GM12873 (cell line): ENCODE data around the gene ELOVL2.

ENCODE experiments used
- TF ChIP-seq, protein P1 (sequence below): IDR thresholded peaks from 2 replicates; pipeline ENCODE4 v1.5.1; 2012; ENCODE audit warnings: low read depth, mild to moderate bottlenecking, moderate library complexity, low read length, control low read depth; ENCODE audit not compliant: insufficient read depth; ENCODE audit errors: missing control alignments

ELOVL2 gene

GRCh38 chr6:11028959-11029358 is 15.1 kb downstream of the ELOVL2 start:
- TF ChIP-seq, protein P1, sequence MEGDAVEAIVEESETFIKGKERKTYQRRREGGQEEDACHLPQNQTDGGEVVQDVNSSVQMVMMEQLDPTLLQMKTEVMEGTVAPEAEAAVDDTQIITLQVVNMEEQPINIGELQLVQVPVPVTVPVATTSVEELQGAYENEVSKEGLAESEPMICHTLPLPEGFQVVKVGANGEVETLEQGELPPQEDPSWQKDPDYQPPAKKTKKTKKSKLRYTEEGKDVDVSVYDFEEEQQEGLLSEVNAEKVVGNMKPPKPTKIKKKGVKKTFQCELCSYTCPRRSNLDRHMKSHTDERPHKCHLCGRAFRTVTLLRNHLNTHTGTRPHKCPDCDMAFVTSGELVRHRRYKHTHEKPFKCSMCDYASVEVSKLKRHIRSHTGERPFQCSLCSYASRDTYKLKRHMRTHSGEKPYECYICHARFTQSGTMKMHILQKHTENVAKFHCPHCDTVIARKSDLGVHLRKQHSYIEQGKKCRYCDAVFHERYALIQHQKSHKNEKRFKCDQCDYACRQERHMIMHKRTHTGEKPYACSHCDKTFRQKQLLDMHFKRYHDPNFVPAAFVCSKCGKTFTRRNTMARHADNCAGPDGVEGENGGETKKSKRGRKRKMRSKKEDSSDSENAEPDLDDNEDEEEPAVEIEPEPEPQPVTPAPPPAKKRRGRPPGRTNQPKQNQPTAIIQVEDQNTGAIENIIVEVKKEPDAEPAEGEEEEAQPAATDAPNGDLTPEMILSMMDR, result no peak

- TF ChIP-seq, protein P1, result no peak
Measured at GRCh38 chr6:11027565-11028110, 16.5 kb downstream of the ELOVL2 start.

DNA sequence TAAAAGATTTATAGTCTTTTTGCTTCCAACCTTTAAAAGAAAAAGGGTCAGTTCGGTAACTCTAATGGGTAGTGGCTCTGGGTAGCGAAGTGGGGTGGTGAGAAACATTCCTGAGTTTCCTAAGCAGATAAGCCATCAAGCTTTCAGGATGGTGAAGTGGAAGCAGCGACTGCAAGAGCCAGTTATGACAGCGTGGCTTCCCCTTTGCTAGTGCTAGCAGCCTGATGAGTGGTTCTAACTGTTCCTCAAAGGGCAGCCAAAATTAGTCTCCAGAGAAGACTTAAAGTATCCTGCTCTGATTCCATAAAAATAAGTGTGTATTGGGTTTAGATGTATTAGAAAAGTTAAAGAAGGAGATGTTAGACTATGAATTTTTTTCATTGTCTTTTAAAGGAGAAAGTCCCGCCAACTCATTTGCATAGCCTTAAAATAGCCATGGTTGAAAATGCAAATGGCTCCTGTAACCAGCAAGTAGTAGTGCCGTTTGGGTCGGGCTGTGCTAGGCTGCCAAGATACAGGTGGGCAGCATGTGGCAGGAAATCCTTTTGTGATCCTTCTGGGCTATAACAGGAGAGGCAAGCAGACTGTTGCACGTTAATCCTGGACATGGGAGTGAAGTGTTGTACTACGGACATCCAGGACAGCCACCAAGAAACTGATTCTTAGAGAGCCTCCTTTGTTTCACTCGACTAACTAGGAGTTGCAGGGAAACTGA is 18.0 kb downstream of the ELOVL2 start:
- TF ChIP-seq, protein P1, result no peak

DNA sequence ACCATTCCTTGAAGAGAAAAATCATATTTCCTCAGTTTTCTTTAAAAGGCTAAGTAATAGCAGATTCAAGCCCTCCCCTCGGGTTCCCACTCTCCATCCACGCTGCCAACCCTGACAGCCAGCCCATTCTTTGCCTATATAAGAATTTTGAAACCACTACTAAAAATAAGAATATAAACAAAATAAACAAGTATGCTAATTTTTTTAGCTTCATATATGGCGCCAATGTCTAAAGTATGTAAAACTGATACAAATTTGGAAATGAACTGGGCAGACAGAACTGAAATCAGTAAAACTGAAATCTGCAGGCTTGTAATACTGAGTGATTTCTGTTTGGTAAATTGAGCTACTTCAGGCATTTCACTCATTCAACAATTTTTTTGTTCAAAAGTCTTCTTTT is 19.0 kb downstream of the ELOVL2 start:
- TF ChIP-seq, protein P1, result no peak

DNA sequence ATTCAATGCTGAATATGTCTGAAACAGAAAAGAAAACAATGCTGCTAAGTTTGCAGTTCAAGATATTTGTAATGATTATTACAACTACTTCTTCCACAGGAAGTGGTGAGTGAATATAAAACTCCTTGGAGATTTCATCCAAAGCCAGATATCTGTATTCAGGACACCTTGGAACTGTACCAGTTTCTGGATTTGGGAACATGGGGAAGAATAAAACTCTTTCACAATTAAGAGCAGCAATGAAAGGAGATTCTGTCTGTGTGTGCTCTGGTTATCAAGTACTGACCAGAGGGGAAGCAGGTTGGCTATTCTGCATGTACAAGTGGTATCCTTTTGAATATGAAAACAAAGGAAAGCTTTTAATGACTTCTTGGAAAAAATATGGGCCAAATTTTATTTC is 21.1 kb downstream of the ELOVL2 start:
- TF ChIP-seq, protein P1, result no peak

- TF ChIP-seq, protein P1, result no peak
Measured at GRCh38 chr6:11021714-11022113, 22.4 kb downstream of the ELOVL2 start.

- TF ChIP-seq, protein P1, result no peak
Measured at GRCh38 chr6:11021003-11021402, 23.1 kb downstream of the ELOVL2 start.
